Heart left ventricle (tissue), 13 donors: ENCODE results near the gene ABCC6.

ENCODE experiments used
- CTCF ChIP-seq, 12 donors: fragments of 200-600 bp; sonication (generic) in 4 of 12; IDR thresholded peaks; one replicate each; pipeline versions ENCODE4 v1.5.0 to v1.8.0; 2018 to 2022; ENCODE audit warnings: antibody characterized with exemption in 12 of 12, mild to moderate bottlenecking in 5 of 12
- POLR2A ChIP-seq, 2 donors: fragments of 450-650 bp; IDR thresholded peaks; one replicate each; pipeline ENCODE4 v1.6.1; 2017; ENCODE audit warnings: antibody characterized with exemption in 2 of 2, mild to moderate bottlenecking in 2 of 2, moderate library complexity in 2 of 2
- donor health status: ischemic (EF 13 %, LVEDD 7.1; RV severe dilation, severe dysfunction).
- donor health status: DM: no; HTN: yes; CAD: no.
- donor health status: DM: no; HTN: no; CAD: no.
- donor health status: ischemic (EF 25% LVEDD 6.9; RV normal size, moderate dysfunction).
- donor health status: ischemic (EF 25% LVEDD 5.7; RV mildly dilated, moderate dysfunction).
- donor health status: ischemic (EF 35%, LVEDD 5.7; RV mildly dilated, moderate dysfunction).
- donor health status: nonischemic (EF 11% LVEDD 7.7; RV severe dilation, severe dysfunction).
- donor health status: DM: yes; HTN: yes; CAD: no.
- donor health status: PGD.
- donor health status: ischemic (EF 29% LVEDD 5.4; RV normal size, mild dysfunction).
- donor health status: nonischemic (EF 23%, LVEDD 6.1; RV moderate dilation, normal function).

- no peak for TF ChIP-seq CTCF (IDR thresholded peaks at IDR 0.05)
- no peak for TF ChIP-seq POLR2A (IDR thresholded peaks at IDR 0.05)
Measured at GRCh38 chr16:16124974-16125373, 98.3 kb downstream of the ABCC6 start.
